IMR-90 (cell line): ENCODE measurements around the gene TMEM205. TPM values are rescaled to one million over a fixed set of nuclear protein-coding genes. Genes with fewer than 3 reads are reported as not detected.

ENCODE experiments used
- ATAC-seq: fragments of 200-7000 bp; cut with Tn5 transposase; 2 replicates; pipeline ENCODE4 v1.9.1; 2020; ENCODE audit warnings: low read depth, mild to moderate bottlenecking, moderate library complexity
- BruUV-seq: library from RNA; stranded (reverse); fragments of 400-500 nt; replicated peaks from 2 replicates; lab custom pipeline; 2021; lab: Mats Ljungman, UMichigan
- CTCF ChIA-PET: fragments of 300-600 bp; formaldehyde crosslinking; extraction: SDS; loops from one replicate; lab custom pipeline; 2021; ENCODE audit warnings: antibody characterized with exemption; lab: Yijun Ruan, JAX
- POLR2A ChIA-PET: fragments of 300-600 bp; sonication (Branson Sonifier 250); formaldehyde crosslinking; loops from one replicate; lab custom pipeline; 2022; ENCODE audit warnings: antibody characterized with exemption; ENCODE audit not compliant: unreplicated experiment; lab: Charles Lee
- DNase-seq: peaks from one replicate; pipeline ENCODE4 v3.0.0; 2013
- H2AFZ ChIP-seq: replicated peaks from 2 replicates; pipeline ENCODE3; 2013; ENCODE audit warnings: low read length, mild to moderate bottlenecking; ENCODE audit not compliant: poor library complexity
- H2AK5ac ChIP-seq: 2 replicates; pipeline ENCODE4 v1.6.1; 2013; ENCODE audit warnings: low read depth, low read length, inconsistent platforms
- H2AK9ac ChIP-seq: replicated peaks from 2 replicates; pipeline ENCODE3; 2013; ENCODE audit warnings: mild to moderate bottlenecking, low read depth, low read length, moderate library complexity; ENCODE audit not compliant: poor library complexity
- H2BK120ac ChIP-seq: 2 replicates; pipeline ENCODE4 v1.6.1; 2013; ENCODE audit warnings: low read depth, low read length, inconsistent platforms
- H2BK15ac ChIP-seq: 3 replicates; pipeline ENCODE4 v1.6.1; 2013; ENCODE audit warnings: low read depth, low read length, inconsistent platforms
- H2BK20ac ChIP-seq: 2 replicates; pipeline ENCODE4 v1.6.1; 2013; ENCODE audit warnings: low read depth, mild to moderate bottlenecking, inconsistent platforms, low read length, moderate library complexity
- H2BK5ac ChIP-seq: 2 replicates; pipeline ENCODE4 v1.6.1; 2013; ENCODE audit warnings: mild to moderate bottlenecking, low read depth, low read length, inconsistent platforms; ENCODE audit not compliant: poor library complexity, severe bottlenecking
- H3K14ac ChIP-seq: replicated peaks from 2 replicates; pipeline ENCODE4 v1.6.1; 2013; ENCODE audit warnings: low read depth, low read length, inconsistent platforms
- H3K18ac ChIP-seq: 2 replicates; pipeline ENCODE4 v1.6.1; 2013; ENCODE audit warnings: low read depth, low read length, control low read depth
- H3K23ac ChIP-seq: 2 replicates; pipeline ENCODE4 v1.6.1; 2013; ENCODE audit warnings: low read depth, low read length, inconsistent platforms
- H3K27ac ChIP-seq: 2 replicates; pipeline ENCODE4 v1.5.1; 2013; ENCODE audit warnings: mild to moderate bottlenecking, control low read depth, low read length; ENCODE audit not compliant: insufficient read depth
- H3K27me3 ChIP-seq: 2 replicates; pipeline ENCODE4 v1.6.1; 2013; ENCODE audit warnings: low read length; ENCODE audit not compliant: control insufficient read depth, insufficient read depth
- H3K36me3 ChIP-seq: 2 replicates; pipeline ENCODE4 v1.6.1; 2013; ENCODE audit warnings: low read length, mixed read lengths; ENCODE audit not compliant: control insufficient read depth, insufficient read depth
- H3K4ac ChIP-seq: 2 replicates; pipeline ENCODE4 v1.6.1; 2013; ENCODE audit warnings: low read depth, low read length, inconsistent platforms
- H3K4me1 ChIP-seq: 2 replicates; pipeline ENCODE4 v1.6.1; 2013; ENCODE audit warnings: low read length, mixed read lengths; ENCODE audit not compliant: control insufficient read depth, insufficient read depth
- H3K4me2 ChIP-seq: 2 replicates; pipeline ENCODE4 v1.6.1; 2013; ENCODE audit warnings: low read depth, mild to moderate bottlenecking, control low read depth, low read length, moderate library complexity
- H3K4me3 ChIP-seq: 2 replicates; pipeline ENCODE4 v1.5.1; 2013; ENCODE audit warnings: low read depth, mild to moderate bottlenecking, control low read depth, low read length, moderate library complexity; ENCODE audit not compliant: insufficient read depth
- H3K56ac ChIP-seq: 2 replicates; pipeline ENCODE4 v1.6.1; 2013; ENCODE audit warnings: low read length, inconsistent platforms; ENCODE audit not compliant: insufficient read depth; ENCODE audit errors: extremely low read depth
- H3K79me1 ChIP-seq, 2 experiments: 2 replicates each; pipeline ENCODE4 v1.6.1; 2013; ENCODE audit warnings: low read length in 2 of 2, inconsistent platforms in 1 of 2, low read depth in 1 of 2
- H3K9ac ChIP-seq: 2 replicates; pipeline ENCODE4 v1.6.1; 2013; ENCODE audit warnings: low read depth, low read length, control low read depth
- H3K9me1 ChIP-seq: 2 replicates; pipeline ENCODE4 v1.6.1; 2013; ENCODE audit warnings: low read length, inconsistent platforms; ENCODE audit not compliant: insufficient read depth
- H3K9me3 ChIP-seq: 2 replicates; pipeline ENCODE4 v1.6.1; 2013; ENCODE audit warnings: low read length; ENCODE audit not compliant: control insufficient read depth, insufficient read depth
- H4K20me1 ChIP-seq: 2 replicates; pipeline ENCODE4 v1.6.1; 2013; ENCODE audit warnings: low read length, inconsistent platforms; ENCODE audit not compliant: insufficient read depth
- H4K5ac ChIP-seq: 2 replicates; pipeline ENCODE4 v1.6.1; 2013; ENCODE audit warnings: mild to moderate bottlenecking, low read depth, low read length, control low read depth
- H4K8ac ChIP-seq, 2 experiments: 2 replicates each; pipeline ENCODE4 v1.6.1; 2013; ENCODE audit warnings: low read depth in 2 of 2, low read length in 2 of 2, control low read depth in 1 of 2, inconsistent platforms in 1 of 2
- H4K91ac ChIP-seq: 2 replicates; pipeline ENCODE4 v1.6.1; 2013; ENCODE audit warnings: low read depth, low read length, inconsistent platforms; ENCODE audit not compliant: insufficient read depth
- NFE2L2 ChIP-seq: fragments of 150-350 bp; IDR thresholded peaks from 2 replicates; pipeline ENCODE4 v1.6.1; 2016; ENCODE audit warnings: low read depth, mild to moderate bottlenecking, low read length
- RCOR1 ChIP-seq: IDR thresholded peaks from 2 replicates; pipeline ENCODE4 v1.6.1; 2012; ENCODE audit warnings: mild to moderate bottlenecking, low read length, improper control_type of control experiment; ENCODE audit not compliant: insufficient replicate concordance
- SMC3 ChIP-seq: fragments of 150-350 bp; IDR thresholded peaks from 2 replicates; pipeline ENCODE4 v1.6.1; 2016; ENCODE audit warnings: low read depth, mild to moderate bottlenecking, antibody characterized with exemption, low read length, moderate library complexity
- WGBS, 2 experiments: methylation state at CpG; one replicate each; pipeline versions ENCODE4 v1.1.5 to v1.1.7; 2013; ENCODE audit warnings: missing lambda C conversion rate in 2 of 2; ENCODE audit not compliant: insufficient read length in 1 of 2; ENCODE audit errors: extremely low coverage in 2 of 2; 5-methylcytosine and 5-hydroxymethylcytosine counted together
- dilution Hi-C: fragments of 300-500 bp; cut with HindIII; formaldehyde crosslinking; loops from one replicate; pipeline ENCODE4 v1.14.3; 2018; ENCODE audit warnings: low sequenced_read_pairs; ENCODE audit not compliant: unreplicated experiment
- in situ Hi-C: fragments of 300-500 bp; cut with MboI; formaldehyde crosslinking; loops from 3 replicates; pipeline ENCODE4 v1.14.3; 2019; ENCODE audit warnings: low sequenced_read_pairs, inconsistent platforms, mixed read lengths
- intact Hi-C: fragments of 100-400 bp; cut with micrococcal nuclease; formaldehyde crosslinking; loops from 2 replicates; pipeline ENCODE4 v1.10.0; 2022
- polyA plus RNA-seq, 3 experiments: library from polyadenylated mRNA; depleted of rRNA; stranded (reverse); fragments of >200 nt; gene quantifications; 2 replicates each; pipeline ENCODE4 v1.2.3, GENCODE V29; 2012; ENCODE audit warnings: low replicate concordance in 1 of 3
- total RNA-seq: library from RNA; depleted of rRNA; stranded (reverse); fragments of >200 nt; gene quantifications from 2 replicates; pipeline ENCODE4 v1.2.3, GENCODE V29; 2012

Gene TMEM205
- total and polyA plus RNA-seq, 2 of the 4 experiments (the other 2 are of a cell fraction), result 110 to 136 TPM

DNA sequence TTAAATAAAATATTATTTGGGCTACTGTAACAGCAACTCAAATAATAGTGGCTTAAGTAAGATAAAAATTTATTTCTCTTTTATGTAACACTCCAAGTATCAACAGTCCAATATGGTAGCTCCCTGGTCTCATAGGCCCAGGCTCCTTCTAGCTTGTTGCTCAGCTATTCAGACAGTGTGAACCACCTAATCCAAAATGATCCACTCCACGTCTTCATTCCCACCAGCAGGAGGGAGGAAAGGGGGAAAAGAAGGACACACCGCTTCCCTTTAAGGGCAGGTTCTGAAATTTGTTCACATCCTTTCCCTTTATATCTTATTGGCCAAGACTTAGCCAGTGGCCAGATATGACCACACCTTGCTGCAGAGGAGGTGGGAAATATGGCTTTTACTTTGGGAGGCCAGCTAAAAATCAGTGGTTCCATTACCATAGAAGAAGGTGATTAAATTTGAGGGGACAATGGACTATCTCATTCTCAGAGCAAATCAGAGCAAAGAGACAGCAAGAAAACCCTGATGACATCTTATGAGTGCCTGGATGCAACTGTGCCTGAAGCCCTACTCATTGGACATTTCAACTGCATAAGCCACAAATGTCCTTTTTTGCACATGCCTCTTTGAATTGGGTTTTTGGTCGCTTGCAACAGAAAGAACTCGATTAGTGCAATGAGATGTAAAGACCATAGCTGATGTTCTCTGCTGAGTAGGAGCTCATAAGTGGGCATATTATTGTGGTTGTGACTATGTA is 45.0 kb upstream of the TMEM205 start:
- no peak overlapping the region for H3K4me2 ChIP-seq
- no peaks in the 10 kb centered on the region for H3K36me3 ChIP-seq
- ChIA-PET POLR2A (interaction anchor here (0.9 kb wide), 1 partner anchor 10 kb away, joined by 3 read pairs; no protein-coding TSS in a partner anchor), CTCF (interaction anchor here (0.6 to 1.0 kb wide), 3 partner anchors 8 to 14 kb away, joined by 3 to 4 read pairs (median 3); no protein-coding TSS in a partner anchor)
- H4K8ac ChIP-seq, result no peak overlapping the region
- H3K56ac ChIP-seq, result no peak overlapping the region
- no peak overlapping the region for H2AK5ac ChIP-seq
- no peak overlapping the region for H2AFZ ChIP-seq
- no TSS peak for BruUV-seq
- no peak overlapping the region for H4K5ac ChIP-seq
- no peak overlapping the region for H3K14ac ChIP-seq
- no peak overlapping the region for H3K27ac ChIP-seq
- H3K4me3 ChIP-seq, result no peak overlapping the region
- intact Hi-C loops, result no loop called here
- no peak overlapping the region for H2BK5ac ChIP-seq
- no peak overlapping the region for H2BK15ac ChIP-seq
- H2BK20ac ChIP-seq, result no peak overlapping the region
- H3K9me3 ChIP-seq, result peaks cover 8% of the 10 kb centered on the region
- H3K27me3 ChIP-seq, result no peaks in the 10 kb centered on the region
- no peak overlapping the region for H3K9ac ChIP-seq
- peaks cover 3% of the 10 kb centered on the region; the same call in 1 of the 2 replicates for H3K9me1 ChIP-seq
- no CpG with 5 or more reads among the region's 4 CpGs for WGBS, 2 experiments
- TF ChIP-seq RCOR1 (no peak), NFE2L2 (no peak), SMC3 (no peak)
- H2BK120ac ChIP-seq, result no peak overlapping the region
- no peak overlapping the region for H3K18ac ChIP-seq
- in situ Hi-C loops, result no loop called here
- H3K4ac ChIP-seq, result no peak overlapping the region
- no peak for DNase-seq
- dilution Hi-C loops, result no loop called here
- H3K4me1 ChIP-seq, result no peaks in the 10 kb centered on the region
- no peaks in the 10 kb centered on the region for H3K79me1 ChIP-seq
- H2AK9ac ChIP-seq, result no peak overlapping the region
- H4K20me1 ChIP-seq, result no peaks in the 10 kb centered on the region
- no peak overlapping the region for H4K91ac ChIP-seq
- no peak overlapping the region for H3K23ac ChIP-seq
- no peak for ATAC-seq
